Right forelimb (tissue), 1 donor: Measurements from ENCODE around the gene FASTK.

ENCODE experiments used
- DNase-seq: peaks from one replicate; pipeline ENCODE4 v3.0.0-alpha.2; 2018

FASTK gene, protein sequence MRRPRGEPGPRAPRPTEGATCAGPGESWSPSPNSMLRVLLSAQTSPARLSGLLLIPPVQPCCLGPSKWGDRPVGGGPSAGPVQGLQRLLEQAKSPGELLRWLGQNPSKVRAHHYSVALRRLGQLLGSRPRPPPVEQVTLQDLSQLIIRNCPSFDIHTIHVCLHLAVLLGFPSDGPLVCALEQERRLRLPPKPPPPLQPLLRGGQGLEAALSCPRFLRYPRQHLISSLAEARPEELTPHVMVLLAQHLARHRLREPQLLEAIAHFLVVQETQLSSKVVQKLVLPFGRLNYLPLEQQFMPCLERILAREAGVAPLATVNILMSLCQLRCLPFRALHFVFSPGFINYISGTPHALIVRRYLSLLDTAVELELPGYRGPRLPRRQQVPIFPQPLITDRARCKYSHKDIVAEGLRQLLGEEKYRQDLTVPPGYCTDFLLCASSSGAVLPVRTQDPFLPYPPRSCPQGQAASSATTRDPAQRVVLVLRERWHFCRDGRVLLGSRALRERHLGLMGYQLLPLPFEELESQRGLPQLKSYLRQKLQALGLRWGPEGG

DNA sequence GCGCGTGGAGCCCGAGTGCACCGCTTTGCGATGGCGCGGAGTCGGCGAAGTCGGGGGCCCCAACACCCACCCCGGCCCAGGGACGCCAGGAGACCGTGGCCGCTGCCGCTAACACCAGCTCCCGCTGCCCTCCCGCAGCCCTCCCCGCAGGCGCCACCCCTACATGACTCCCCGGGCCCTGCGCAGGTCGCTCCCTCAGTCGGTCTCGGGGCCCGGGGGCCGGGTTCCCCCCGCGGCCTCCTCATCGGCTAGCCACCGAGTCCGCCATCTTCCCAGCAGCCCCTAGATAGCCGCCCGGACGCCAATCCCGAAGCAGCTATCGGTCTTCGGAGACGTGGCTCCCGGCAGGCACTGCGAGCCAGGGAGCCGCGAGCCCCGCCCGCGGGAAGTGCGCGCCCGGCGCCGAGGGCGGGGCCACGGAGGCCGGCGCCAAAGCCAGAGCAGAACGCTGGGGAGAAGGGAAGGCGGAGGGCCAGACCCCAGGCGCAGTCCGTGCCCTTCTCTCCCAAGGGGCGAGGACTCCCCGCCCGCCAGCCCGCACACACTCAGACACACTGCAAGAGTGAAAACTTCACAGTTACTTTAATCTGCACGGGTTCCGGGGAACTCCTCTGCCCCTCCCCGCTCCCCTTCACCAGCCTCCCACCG is at the start of gene FASTK:
FASTK (minus strand) TSS at position 288 of the 648 bp plus-strand sequence; CDS start at position 245, 43 bp downstream.
- DNase-seq: peak; percentile 92

DNA sequence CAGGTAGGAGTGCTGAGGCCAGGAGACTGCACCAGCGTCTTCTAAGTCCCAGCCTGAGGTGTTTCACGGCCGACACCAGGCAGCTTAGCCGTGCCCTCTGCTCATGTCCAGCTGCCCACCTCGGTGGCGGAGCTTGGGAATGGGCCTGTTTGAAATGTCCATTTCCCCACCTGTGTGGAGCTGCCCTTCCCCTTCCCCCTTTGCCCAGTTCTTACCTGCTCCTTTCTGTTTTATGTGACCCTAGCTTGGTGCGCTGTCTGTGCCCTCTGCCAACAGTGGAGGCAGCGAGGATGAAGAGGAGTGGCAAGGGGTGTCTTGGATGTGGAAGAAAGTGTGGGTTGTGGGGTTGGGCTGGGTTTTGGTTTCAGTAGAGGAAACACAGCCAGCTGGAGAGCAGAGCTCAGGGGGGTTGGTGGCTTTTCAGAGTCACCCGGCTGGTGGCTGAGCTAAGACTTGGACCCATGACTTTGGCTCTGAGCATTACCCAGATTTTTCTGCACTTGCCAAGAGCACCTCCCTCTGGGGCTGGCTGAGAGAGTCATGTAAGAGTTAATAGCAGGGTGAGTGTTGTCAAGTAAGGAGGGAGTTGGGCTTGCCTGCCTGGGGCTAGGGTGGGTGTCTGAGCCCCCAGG is 49.5 kb upstream of the FASTK start:
- no peak for DNase-seq

DNA sequence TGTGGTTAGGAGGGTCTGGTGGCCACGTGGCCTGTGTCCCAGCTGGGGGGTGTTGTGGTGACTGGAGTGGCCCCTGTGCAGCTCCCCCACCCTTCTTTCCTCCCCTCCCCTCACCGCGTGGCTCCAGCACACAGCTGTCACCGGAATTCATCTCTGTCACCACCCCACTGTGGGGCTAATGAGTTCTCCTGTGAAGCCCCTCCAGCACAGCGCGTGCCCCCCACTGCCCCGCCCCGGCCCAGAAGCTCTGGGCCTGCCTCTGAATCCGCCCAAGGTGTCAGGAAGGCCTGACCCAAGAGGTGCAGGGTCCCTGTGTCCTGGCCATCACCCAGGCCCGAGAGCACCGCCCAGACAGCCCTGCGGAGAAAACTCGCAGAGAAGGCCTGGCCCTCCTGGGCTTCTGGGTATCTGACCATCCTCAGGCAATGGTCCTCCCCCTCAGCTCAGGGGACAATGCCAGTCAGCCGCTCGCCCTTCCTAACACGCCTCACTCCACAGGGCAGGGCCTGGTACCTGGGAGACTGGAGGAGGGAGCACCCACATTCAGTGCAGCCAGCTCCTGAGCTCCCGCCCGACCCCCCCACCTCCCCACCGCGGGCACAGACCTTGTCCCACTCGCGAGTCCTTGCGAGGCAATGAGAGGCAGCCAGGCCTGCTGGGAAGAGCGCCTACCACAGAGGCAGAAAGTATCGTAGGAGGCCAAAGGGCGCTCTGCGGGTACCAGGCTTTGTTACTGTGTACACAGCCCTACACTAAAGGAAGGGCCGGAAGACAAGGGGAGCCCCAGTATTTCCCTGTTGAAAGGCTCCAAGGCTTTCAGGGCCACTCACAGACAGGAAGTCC is 48.7 kb upstream of the FASTK start:
- no peak for DNase-seq

DNA sequence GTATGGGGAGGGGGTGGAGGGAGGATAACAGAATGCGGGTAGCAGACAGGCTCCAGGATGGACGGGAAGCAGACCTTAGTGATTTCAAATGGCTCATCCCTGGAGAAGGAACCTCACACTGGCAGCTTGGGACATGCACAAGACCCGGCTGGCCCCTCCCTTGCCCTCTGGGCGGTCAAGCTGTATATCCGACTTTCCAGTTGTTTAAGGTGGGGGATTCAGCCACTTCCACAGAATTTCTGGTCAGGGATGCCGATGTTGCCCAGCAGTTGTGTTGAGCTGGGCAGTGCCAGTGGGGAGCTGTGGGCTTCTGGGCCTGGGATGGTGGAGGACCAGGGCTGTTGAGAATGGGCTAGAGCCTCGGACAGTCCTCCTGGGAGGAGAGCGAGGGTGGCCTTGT is 48.1 kb upstream of the FASTK start:
- no peak for DNase-seq

DNA sequence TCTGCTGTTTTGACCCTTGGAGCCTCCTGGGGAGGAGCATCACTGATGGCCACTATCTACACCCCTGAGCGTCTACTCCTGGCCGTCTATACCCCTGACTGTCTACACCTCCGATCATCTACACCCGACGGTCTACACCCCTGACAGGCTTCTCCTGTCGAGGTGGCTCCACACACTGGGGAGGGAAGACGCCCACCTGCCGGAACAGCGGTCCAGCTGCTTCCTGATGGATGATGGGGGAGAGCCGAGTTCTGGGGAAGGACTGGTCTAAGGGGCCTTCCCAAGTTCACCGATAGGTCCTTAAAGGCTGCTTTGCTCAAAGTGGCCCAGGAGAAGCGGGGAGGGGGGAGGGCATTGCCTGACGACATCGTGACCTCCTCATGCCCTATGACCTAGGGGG is 47.5 kb upstream of the FASTK start:
- no peak for DNase-seq

DNA sequence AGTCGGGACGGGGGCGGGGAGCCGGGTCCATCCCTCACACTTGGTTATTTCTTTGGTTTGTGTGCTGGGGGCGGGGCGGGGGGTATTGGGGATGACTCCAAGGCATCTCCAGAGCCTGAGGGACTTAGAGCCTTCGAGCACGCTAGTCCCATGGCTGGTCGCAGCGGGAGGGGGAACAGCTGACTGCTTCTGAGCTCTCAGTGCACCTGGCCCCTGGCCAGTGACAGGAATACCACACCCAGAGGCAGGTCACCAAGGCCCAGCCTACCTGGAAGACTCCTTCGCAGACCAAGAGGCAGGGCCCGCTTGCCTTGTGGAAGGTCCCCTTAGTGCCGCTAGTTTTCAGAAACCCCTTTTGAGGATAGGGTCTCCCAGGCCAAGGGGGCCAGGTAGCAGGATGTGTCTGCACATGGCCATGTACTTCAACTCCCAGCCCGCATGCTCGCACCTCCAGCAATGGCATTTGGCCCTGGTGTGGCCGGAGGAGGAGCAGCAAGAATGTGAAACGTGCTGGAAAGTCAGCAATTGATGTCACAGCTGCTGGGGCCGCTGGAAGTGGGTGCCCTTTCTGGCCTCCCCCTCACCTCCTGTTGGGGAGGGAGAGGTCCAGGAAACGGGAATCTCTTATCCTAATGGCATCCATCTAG is 46.0 kb upstream of the FASTK start:
- no peak for DNase-seq

DNA sequence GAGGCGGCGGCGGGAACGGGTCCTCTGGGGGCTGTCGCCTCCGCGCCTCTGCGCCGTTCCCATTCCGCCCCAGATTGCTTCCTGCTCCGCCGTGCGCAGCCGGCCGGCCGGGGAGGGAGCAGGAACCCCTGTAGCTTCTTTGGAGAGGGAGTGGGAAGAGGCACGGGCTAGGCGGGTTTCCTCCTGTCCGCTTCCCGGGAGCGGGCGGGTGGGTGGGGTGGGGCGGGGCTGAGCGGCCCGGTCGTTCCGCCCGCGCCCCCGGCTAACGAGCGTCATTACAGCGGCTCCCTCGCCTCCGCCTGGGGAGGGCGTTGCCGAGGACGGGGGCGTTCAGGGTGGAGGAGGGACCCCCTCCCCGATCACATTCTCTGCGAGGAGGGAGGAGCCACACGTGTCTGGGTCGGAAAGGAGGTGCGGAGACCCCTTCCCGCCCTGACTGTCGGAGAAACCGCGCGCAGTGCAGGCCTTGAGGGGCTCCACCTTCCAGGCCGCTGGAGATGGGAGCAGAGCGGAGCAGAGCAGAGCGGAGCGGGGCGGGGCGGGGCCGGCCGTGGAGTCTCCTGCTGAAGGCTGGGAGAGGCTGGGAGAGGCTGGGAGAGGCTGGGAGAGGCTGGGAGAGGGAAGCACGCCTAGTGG is 45.4 kb upstream of the FASTK start:
- peak; percentile 63 for DNase-seq

DNA sequence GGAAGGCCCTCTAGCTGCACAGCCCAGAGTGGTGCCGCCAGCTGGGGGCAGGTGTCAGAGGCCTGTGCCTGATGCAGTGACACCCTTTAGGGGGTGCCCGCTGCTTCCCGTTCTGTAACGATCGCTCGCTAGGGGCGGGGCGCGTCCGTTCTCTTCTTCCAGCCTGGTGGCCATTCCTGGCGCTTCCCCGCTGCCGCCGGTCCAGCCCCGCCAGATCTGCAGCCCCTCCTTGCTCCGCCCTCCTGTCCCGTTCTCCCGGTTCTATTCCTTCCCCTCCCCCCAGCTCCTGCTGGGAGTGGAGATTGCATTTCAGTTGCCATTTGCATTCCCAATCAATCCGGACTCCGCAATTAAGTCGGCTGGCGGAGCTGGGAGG is 44.8 kb upstream of the FASTK start:
- peak; percentile 71 for DNase-seq

DNA sequence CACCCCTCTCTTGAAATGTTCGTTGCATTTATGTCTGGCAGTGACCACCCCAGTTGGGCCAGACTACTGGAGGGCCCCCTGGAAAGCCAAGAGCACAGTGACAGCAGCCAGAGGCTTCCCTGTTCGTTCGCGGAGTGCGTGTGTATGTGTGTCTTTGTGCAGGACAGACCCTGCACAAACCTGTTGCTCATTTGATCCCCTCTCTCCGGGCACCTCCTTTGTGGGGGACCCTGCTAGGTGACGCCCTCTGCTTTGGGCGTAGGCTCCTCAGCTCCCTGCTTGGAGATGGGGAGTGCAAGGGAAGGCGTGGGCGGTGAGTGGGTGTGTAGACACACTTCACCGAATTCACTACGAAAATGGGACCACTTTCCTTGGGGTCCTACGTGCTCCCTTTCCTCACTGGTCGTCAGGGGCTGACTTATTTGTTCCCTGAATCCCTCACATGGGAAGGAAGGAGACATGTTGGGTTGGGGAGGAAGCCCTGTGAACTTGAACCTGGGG is 44.3 kb upstream of the FASTK start:
- DNase-seq: no peak

DNA sequence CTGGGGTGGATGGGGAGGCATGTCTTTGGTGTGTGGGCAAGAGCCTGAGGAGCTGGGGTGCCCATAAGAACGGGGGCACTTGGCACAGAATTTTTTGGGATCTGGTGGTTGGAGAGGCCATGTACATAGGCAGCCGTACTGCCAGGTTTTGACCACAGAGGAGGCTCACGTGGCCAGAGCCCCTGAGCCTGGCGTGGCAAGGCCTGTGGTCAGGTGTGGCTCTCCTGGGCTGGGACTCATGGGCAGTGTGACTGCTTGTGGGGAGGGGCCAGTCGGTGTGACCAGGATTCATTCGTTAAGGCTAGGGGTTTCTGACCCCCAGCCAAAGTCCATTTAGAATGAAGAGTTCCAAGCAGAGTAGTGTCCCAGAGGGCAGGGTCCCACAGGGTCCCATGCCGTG is 43.9 kb upstream of the FASTK start:
- no peak for DNase-seq

DNA sequence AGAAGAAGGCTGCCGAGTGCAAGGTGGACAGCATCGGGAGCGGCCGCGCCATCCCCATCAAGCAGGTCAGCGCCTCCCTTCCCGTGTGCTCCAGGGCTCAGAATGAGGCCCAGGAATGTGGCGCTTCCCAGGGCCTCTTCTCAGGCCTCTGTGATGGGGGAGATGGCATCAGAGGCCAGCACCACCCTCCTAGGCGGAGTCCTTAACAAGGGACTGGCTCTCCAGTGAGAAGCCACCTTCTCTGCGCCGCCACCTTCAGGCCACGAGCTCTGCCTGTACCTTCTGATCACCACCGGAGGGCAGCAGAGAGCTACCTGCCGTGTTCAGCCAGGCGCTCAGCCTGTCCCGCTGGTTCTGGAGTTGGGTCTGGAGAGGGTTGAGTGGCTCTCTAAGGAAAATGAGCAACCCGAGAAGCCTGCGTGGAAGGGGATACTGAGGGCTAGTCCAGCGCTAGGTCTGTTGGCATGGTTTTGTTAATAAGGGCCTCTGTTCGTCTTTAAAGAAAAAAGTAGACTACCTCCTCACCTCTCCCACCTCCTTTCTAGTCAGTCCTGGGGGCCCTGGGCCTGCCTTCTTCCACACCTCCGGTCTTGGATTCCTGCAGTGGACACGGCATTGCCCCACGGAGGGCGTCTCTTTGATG is 43.3 kb upstream of the FASTK start:
- DNase-seq: peak; percentile 92

DNA sequence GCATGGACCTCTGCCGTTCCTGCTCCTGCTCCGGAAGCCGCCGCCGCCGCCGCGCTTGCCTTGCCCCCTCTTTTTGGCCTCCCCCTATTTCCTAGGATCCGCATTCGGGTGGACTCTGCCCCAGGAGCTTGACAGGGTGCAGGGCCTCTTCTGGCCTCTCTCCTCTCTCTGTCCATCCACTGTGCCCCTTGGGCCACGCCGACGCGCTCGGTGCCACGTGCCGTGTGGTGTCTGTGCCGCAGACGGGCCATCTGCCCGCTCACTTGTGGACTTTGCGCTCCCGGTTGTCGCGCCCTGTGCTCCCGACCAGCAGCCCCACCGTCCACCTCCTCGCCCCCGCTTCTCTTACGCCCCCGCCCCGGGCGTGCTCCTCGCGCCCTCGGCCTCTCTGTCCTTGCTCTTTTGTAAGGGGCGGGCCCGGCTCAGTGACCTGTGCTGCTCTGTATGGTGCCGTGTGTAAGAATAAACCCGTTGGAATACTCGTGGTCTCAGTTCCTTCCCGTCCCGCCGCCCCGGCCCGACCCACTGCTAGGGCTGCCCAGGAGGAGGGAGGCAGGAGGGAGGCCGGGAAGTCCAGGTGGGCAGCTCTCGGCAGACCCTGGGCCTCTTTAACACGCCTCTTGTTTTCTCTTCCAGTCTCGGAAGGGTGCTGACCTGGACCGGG is 42.7 kb upstream of the FASTK start:
- no peak for DNase-seq

DNA sequence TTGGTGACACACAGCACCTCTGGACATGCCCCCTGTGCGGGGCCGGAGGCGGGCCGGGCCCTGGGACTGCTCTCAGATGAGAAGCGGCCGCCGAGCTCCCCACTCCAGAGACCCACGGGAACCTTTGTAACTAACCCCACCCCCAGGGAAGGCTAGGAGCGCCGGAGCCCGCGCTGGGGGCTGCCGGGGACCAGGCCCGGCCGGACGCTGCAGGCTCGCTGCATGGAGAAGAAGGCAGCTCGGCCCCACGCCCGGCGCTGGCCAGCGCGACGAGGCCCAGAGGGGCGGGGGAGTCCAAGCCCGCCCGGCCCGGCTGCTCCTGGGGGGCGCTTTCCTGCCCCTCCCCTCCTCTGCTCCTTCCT is 42.2 kb upstream of the FASTK start:
- DNase-seq: no peak

DNA sequence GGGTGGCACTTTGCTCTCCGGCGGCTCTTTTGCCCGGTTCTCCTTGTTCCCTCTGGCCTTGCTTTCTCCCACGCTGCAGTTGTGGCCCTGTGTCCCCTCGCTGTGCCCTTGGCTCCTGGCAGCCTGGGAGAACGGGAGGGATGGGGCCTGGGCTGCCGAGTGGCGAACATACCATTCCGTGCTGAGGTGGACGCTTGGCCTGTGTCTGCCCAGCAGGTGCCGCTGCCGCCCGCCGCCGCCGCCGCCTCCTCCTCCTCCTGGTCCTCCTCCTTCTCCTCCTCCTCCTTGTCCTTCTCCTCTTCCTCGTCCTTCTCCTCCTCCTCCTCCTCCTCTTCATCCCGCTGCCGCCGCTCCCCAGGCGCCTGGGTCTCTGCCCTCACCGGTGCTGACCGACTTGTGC is 41.7 kb upstream of the FASTK start:
- no peak for DNase-seq

DNA sequence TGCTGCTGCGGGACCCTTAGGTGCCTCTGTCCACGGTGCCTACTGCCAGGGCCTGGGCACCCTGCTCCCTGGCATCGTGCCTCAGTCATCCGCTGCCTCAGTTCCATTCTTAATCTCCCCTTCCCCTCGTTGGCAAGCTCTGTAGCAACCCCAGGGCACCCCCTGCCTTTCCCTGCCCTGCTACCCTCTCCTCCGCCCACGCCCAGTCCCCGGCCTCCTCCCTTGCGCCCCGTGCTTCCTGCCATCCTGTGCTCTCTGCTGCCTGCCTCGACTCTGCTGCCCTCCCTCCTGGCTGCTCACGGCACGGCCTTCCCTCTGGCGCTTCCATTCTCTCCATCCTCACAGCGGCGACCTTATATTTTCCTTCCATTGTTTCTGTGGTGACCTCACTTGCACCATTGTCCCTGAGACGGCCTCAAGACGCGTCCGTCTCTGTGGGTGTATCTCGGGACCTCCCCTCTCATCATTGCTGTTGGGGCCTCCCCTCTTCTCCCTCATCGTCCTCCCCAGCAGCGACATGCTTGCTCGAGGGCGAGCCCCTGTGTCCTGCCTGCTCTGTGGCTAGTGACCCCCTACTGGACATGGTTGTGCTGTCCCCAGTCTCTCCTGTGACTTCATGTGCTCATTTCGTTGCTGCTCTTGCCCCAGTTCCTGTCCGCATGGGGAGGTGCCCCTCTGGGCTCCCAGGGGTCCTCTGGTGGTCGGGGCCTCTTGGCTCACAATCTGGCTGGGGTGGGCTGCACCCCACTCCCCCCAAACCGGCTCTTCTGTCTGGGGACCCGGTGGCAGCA is 41.0 kb upstream of the FASTK start:
- DNase-seq: no peak

DNA sequence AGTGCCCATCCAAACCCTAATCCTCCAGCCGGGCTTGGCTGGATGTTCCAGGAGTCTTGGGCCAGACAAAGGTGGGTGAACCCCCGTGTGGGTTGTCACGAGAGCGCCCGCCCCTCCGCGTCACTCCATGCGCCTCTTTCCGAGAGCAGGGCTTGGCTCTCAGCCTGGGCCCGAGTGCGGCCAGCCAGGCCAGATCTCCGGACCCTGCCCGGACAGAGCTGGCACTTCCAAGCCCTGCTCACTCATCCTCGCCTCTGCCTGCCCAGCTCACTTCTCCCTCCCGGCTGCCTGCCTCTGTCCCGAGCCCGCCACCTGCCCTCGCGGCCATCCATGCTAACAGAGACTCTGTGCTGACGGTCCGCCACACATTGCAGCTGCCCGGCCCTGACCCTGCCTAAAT is 40.3 kb upstream of the FASTK start:
- DNase-seq: no peak

DNA sequence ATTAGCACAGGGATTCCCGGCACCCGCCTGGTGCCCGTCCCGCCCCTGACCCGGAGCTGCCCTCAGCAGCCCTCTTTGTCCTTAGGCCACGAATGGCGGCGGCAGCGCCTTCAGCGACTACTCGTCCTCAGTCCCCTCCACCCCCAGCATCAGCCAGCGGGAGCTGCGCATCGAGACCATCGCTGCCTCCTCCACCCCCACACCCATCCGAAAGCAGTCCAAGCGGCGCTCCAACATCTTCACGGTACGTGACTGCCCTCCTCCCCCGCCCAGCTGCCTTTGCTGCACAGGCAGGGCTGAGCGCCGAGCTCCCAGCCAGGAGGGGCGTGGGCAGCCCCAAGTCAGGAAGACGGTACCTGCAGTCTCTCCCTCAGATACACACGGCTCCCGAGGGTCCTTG is 39.3 kb upstream of the FASTK start:
- DNase-seq: no peak

DNA sequence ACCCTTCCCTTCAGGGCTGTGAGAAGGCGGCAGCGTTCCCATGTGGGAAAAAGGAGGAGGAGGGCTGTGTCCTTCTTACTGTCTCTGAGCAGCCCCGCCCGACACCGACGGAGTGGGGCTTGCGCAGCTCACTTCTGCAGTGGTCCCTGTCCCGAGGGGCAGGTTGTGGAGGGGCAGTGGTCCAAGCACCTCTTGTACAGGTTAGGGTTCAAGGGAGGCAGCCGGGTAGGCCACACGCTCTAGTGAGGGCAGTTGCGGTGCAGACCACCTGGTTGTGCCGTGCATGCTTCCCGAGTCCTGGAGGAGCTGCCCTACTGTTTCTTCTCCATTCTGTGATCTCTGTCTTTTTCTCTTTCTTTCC is 38.4 kb upstream of the FASTK start:
- no peak for DNase-seq

DNA sequence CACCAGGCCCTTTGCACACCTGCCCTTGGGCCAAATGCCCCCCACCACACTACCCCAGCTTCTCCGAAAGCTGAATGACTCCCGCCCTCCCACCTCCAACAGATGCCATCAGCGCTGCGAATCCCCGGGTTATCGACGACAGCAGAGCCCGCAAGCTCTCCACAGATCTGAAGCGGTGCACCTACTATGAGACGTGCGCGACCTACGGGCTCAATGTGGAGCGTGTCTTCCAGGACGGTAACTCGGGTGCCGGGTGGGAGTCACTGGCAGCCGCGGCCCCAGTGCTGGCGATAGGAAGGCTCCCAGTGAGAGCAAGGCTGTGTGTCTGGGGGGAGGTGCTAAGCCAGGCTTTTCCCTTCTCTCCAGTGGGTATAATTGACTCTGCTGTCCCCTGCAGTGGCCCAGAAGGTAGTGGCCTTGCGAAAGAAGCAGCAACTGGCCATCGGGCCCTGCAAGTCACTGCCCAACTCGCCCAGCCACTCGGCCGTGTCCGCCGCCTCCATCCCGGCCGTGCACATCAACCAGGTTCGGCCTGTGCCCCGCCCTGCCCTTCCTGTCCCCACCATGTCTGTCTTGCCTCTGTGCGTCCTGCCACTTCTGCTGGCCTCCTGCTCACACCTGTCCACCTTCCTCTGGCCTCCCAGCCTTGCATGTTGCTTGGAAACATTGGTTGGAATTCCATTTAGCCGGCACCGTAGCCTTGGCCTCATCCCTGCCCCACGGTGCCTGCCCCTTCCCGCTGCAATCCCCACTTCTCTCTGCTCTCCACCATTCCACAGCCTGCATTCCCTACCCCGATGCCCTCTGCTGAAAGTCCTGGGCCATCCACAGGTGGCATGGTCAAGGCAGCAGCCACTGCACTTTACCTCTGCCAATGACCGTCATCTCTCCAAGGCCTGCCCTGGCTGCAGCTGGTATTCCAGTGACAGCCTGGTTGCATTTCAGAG is 37.8 kb upstream of the FASTK start:
- DNase-seq: no peak
